ENCODE measurements around the gene GHDC. TPM values are rescaled to one million over a fixed set of nuclear protein-coding genes. Genes with fewer than 3 reads are reported as not detected.

Gene GHDC
- total RNA-seq, 1 donor from 2014 or later, result 14.3 TPM

- no peak for DNase-seq (ENCODE audit: extremely low read depth, low read depth, low spot score)
Measured at GRCh38 chr17:42183741-42184711, 10.3 kb downstream of the GHDC start.

DNA sequence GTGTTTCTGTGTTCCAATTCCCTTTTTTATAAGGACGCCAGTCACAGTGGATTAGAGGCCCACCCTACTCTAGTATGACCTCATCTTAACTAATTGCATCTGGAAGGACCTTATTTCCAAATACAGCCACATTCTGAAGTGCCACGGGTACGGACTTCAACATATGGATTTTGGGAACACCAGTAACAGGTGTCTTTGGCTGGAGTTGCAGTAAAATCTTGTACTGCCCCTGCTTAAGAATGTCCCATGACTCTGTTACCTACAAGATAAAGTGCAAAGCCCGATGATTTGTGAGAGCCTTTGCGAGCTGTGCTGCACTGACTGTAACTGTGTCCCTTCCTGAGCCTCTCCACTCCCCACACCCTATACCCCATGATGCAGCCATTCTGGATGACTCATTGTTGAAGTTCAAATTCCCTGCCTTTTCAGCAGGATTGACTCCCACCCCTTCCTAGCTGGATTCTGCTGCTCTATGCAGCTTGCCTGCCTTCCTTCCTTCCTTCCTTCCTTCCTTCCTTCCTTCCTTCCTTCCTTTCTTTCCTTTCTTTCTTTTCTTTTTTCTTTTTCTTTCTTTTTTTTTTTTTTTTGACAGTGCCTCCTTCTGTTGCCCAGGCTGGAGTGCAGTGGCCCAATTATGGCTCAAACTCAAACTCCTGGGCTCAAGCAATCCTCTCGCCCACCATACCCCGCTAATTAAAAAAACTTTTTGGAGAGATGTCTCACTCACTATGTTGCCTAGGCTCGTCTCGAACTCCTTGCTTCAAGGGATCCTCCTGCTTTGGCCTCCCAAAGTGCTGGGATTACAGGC lies 11.2 kb downstream of the GHDC start:
- no peak for DNase-seq (ENCODE audit: extremely low read depth, low read depth, low spot score)

DNA sequence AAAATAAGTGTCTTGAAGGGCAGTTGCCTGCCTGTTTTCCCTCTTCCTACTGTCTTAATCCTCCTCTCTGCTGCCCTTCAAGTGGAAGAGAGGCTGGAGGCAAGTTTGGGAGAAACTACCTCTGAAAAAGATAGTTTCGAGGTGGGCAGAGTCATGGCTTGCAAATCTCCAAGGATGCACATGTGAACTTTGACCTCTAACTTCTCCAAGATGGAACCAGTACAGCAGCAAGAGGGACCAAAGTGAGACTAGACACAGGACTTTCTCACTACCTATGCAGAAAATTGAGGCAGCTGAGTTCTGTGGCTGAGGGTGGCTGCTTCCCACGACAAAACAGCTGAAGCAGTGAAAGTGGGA lies 12.5 kb downstream of the GHDC start:
- no peak for DNase-seq (ENCODE audit: extremely low read depth, low read depth, low spot score)

DNA sequence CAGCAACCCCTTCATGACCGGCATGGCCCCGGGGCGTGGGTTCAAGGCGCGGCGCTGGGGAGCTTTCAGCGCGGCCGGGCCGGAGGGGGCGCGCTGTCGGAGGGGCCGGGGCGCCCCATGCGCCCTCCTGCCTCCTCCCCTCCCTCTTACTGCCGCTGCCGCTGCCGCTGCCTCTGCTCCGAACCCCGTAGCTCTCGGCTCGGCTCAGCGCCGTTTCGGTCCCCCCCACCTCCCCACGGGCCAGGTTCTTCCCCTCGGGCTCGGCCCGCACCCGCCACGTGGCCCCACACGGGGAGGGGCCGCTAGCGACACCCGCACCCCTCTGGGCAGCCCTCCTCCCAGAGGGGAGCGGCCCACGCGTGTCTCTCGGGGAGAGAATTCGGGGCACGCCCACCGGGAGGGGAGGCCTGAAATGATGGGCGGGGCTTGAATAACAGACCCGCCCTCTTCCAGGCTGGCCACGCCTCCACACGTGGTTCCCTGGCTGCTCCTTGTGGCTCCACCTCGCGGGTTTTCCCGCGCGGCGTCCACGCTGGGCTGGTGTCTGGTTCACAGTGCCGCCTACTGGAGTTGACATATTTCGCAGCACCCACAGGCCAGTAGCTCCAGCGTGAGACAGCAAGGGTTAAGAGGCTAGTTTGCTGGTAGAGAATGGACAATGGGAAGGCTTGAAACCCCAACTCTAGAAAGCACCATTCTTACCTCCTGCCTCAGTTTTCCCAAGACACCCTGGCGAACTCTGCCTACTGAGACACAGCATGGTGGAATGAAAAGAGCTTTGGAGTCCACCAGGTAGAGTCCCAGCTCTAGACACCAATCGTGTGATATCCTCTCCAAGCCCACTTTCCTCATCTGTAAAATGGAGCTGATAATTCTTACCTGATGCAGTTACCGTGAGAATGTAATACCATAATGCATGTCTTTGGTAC lies 13.1 kb downstream of the GHDC start, which contains the start of gene KCNH4:
Gene KCNH4 (minus strand): TSS at position 221 of the 929 bp plus-strand sequence. CDS start 197 bp downstream, at position 24.
- no peak for DNase-seq (ENCODE audit: extremely low read depth, low read depth, low spot score)

DNA sequence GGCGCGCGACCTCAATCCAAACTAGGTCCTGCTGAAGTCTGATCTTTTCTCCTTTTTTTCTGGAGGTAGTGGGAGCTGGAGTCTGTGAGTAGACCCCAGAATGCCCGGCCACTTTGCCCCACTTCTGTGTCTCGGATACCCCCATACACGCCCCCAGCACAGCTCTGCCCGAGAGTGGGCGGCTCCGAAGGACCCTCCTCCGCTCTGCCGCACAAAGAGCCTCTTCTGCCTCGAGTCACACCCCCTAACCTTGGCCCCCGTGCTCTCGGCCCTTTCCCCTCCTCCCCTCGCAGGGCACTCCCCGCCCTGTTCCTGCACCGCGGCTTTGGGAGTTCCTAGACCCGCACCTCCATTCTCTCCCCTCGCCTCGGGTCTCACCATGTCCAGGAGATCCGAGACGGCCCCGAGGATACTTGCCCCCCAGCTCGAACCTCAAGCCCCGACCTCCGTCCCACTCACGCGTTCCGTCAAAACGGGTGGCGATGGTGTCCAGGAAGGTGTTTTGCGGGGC lies 13.8 kb downstream of the GHDC start:
- no peak for DNase-seq (ENCODE audit: extremely low read depth, low read depth, low spot score)

DNA sequence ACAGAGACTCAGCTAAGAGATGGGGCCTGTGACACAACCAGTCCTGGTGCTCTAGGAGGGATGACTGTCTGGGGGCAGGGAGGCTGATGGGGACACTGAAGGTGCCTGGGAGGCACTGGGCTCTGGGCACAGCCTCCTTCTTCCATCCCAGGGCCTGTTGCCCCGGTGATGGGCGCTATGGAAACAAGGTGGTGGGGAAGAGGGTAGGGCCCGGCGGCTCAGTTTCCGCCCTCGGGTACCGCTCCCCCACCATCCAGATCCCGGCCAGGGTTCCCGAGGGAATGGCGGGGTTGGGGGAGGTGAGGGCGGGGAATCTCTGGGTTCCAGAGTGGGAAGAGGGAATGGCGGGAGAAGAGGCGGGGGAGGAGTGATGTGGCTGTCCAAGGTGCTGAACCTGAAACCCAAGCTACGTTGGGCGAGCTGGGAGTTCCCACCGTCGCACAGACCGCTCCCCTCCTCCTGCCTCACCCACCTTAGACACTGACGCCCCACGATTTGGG lies 14.3 kb downstream of the GHDC start:
- DNase-seq (ENCODE audit: extremely low read depth, low read depth, low spot score), result no peak

DNA sequence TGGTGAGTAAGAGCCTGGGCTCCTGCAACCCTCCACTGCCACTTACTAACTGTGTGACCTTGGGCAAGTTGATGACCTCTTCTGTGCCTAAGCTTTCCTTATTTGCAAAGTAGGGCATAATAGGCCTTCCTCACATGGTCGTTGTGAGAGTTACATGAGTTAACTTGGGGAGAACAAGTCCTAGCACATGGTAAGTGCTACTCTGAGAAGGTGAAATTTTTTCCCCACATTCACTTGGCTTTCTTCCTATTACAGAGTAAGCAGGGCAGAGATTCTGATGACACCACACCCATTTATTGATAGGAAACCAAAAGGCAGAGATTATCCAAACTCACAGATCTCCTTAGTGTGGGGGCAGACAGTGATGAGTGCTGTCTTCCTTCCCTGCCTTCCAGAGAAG lies 15.0 kb downstream of the GHDC start:
- DNase-seq (ENCODE audit: extremely low read depth, low read depth, low spot score), result no peak

- no peak for DNase-seq (ENCODE audit: extremely low read depth, low read depth, low spot score)
Measured at GRCh38 chr17:42178817-42179216, 15.5 kb downstream of the GHDC start.

- DNase-seq (ENCODE audit: extremely low read depth, low read depth, low spot score), result no peak
Measured at GRCh38 chr17:42177684-42178083, 16.6 kb downstream of the GHDC start.

- no peak for DNase-seq (ENCODE audit: extremely low read depth, low read depth, low spot score)
Measured at GRCh38 chr17:42174126-42174783, 20.0 kb downstream of the GHDC start.

GRCh38 chr17:42171831-42172230 lies 22.5 kb downstream of the GHDC start:
- no peak for DNase-seq (ENCODE audit: extremely low read depth, low read depth, low spot score)

DNA sequence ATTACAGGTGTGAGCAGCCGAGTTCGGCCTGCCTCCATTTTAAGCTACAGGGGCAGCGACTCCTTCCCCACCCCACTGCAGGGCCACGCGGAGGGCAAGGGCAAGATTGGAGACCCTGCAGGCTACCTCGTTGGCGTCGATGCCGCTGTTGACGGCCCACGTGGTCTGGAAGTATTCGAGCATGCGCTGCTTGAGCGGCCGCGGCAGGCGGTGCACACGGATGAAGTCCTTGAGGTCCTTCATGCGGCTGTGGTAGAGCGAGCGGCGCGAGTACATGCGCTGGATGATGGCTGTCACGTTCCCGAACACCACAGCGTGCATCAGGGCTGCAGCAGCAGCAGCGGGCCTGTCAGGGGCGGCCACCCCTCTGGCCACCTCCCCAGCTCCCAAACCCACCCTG lies 24.9 kb downstream of the GHDC start:
- no peak for DNase-seq (ENCODE audit: extremely low read depth, low read depth, low spot score)

- DNase-seq (ENCODE audit: extremely low read depth, low read depth, low spot score), result no peak
Measured at GRCh38 chr17:42167807-42168206, 26.5 kb downstream of the GHDC start.

- DNase-seq (ENCODE audit: extremely low read depth, low read depth, low spot score), result no peak
Measured at GRCh38 chr17:42166196-42166763, 28.0 kb downstream of the GHDC start.

DNA sequence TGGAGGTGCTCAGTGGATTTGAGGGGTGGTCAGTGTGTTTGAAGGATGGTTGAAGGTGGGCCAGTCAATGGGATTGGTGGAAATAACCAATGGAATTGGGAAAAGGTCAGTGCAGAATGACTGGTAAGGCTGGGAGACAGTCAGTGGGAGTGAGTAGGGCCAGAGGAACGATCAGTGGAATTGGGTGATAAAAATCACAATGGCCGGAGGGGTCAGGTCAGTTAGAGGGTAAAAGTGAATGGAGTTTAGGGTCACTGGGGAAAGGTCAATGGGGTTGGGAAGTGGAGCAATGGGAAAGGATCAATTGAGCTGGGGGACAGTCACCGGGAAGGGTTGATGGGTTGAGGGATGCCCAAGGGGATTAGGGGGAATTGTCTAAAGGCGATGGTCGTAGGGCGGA lies 28.5 kb downstream of the GHDC start:
- no peak for DNase-seq (ENCODE audit: extremely low read depth, low read depth, low spot score)

DNA sequence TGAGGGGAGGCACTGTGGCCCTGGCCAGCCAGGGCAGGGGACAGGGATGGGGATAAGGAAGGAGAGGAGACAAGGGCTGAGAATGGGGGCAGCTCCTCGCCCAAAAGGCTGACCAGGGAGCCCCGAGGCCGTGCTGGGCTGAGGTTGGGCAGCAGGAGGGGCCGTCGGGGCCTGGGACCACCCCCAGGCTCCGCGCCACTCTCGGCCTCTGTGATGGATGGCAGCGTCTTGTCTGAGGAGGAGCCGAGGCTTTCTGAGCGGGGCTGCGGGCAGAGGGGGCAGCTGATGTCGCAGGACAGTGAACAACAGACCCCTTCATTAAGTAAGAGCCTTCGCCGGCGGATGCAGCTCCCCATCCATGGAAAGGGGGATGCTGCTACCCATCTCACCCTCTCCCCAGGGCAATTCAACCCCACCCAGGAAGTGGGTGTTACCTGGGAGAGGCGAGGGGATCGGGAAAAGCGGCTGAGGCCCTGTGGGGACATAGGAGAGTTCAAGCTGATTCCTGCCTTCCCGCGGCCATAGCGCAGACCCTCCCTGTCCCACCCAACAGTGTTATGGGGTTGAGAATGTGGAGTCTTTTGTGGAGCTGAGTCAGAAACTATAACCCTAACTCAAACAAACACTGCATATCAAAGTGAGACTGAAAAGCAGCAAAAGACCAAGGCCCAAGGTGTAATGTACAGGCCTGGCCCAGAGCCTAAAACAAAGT lies 30.4 kb downstream of the GHDC start:
- DNase-seq (ENCODE audit: extremely low read depth, low read depth, low spot score), result no peak

GRCh38 chr17:42163113-42163512 lies 31.2 kb downstream of the GHDC start:
- DNase-seq (ENCODE audit: extremely low read depth, low read depth, low spot score), result no peak

GRCh38 chr17:42160531-42160910 lies 33.8 kb downstream of the GHDC start:
- DNase-seq (ENCODE audit: extremely low read depth, low read depth, low spot score), result no peak
